Central memory CD8-positive, alpha-beta T cell (primary cell): ENCODE results near the gene GOPC.
"Not testable (repeated sequence)": the region's sequence is repeated elsewhere in the genome, so short reads cannot be mapped to it uniquely, and the experiment has no call there.

Experiments
- ATAC-seq: fragments of 150-1000 bp; cut with Tn5 transposase; replicated peaks from 2 replicates; pipeline ENCODE4 v1.10.0; 2022; ENCODE audit warnings: mild to moderate bottlenecking, moderate FRiP score, moderate number of reproducible peaks; ENCODE audit not compliant: poor library complexity, severe bottlenecking; ENCODE audit errors: extremely low read depth
- DNase-seq, 2 donors: peaks; one replicate each; pipeline ENCODE4 v3.0.0; 2021; ENCODE audit warnings: low spot score in 2 of 2
- H3K27ac Mint-ChIP-seq: one replicate; pipeline ENCODE4 v1.8.0; 2022; ENCODE audit warnings: low read depth, mild to moderate bottlenecking, moderate library complexity, mixed read lengths
- H3K27me3 Mint-ChIP-seq: one replicate; pipeline ENCODE4 v1.8.0; 2022; ENCODE audit warnings: mixed read lengths
- H3K36me3 Mint-ChIP-seq: one replicate; pipeline ENCODE4 v1.8.0; 2022; ENCODE audit warnings: mild to moderate bottlenecking, moderate library complexity, mixed read lengths; ENCODE audit not compliant: insufficient read depth
- H3K4me1 Mint-ChIP-seq: one replicate; pipeline ENCODE4 v1.8.0; 2022; ENCODE audit warnings: mixed read lengths
- H3K4me3 Mint-ChIP-seq: one replicate; pipeline ENCODE4 v1.8.0; 2022; ENCODE audit warnings: mild to moderate bottlenecking, moderate library complexity, mixed read lengths
- H3K9me3 Mint-ChIP-seq: one replicate; pipeline ENCODE4 v1.8.0; 2022; ENCODE audit warnings: mixed read lengths

GOPC gene

DNA sequence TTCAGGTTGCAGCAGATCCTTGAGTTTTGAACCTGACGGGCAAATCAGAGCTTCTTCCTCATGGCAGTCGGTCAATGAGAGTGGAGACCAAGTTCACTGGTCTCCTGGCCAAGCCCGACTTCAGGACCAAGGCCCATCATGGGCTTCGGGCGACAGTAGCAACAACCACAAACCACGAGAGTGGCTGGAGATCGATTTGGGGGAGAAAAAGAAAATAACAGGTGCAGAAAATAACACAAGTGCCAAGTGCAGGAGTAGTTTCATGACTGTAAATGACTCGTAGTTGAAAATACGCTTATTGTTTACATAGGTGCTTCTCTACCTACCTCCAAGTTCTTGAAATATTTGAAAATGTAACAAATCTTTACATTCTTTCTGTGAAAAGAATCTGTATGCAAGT is 63.7 kb downstream of the GOPC start:
- no peak for ATAC-seq
- H3K4me3 Mint-ChIP-seq = no peak overlapping the region
- H3K36me3 Mint-ChIP-seq = peaks cover 3% of the 10 kb centered on the region
- no peak overlapping the region for H3K27ac Mint-ChIP-seq
- no peak for DNase-seq
- no peaks in the 10 kb centered on the region for H3K4me1 Mint-ChIP-seq
- no peaks in the 10 kb centered on the region for H3K27me3 Mint-ChIP-seq
- H3K9me3 Mint-ChIP-seq = no peaks in the 10 kb centered on the region

DNA sequence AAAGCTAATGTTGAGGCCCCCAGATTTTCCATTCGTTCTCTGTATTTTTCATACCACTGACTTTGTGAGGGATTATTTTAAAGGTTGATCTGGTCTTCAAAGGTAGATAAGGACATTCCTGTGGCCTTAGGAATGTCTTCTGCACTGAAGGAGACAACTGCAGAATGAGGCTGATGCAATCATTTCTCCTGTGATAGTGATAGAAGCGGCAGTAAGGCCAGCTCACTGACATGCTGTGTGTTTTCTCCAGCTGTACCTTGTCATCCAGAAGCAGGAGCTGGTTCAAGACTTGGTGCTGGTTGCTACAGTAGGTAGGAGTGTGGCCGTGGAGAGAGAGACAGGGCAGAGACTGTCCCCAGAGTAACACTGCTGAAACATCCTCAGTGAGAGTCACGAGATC is 66.0 kb downstream of the GOPC start:
- H3K27me3 Mint-ChIP-seq = no peaks in the 10 kb centered on the region
- H3K36me3 Mint-ChIP-seq = peaks cover 4% of the 10 kb centered on the region
- no peaks in the 10 kb centered on the region for H3K4me1 Mint-ChIP-seq
- no peak for DNase-seq
- no peak overlapping the region for H3K4me3 Mint-ChIP-seq
- no peak overlapping the region for H3K27ac Mint-ChIP-seq
- ATAC-seq = no peak
- no peaks in the 10 kb centered on the region for H3K9me3 Mint-ChIP-seq

GRCh38 chr6:117534974-117535373 is 67.3 kb downstream of the GOPC start:
- no peaks in the 10 kb centered on the region for H3K9me3 Mint-ChIP-seq
- ATAC-seq (no peak), DNase-seq (no peak)
- no peak overlapping the region for H3K27ac Mint-ChIP-seq
- H3K4me1 Mint-ChIP-seq = no peaks in the 10 kb centered on the region
- no peaks in the 10 kb centered on the region for H3K27me3 Mint-ChIP-seq
- peaks cover 2% of the 10 kb centered on the region for H3K36me3 Mint-ChIP-seq
- no peak overlapping the region for H3K4me3 Mint-ChIP-seq

- no peaks in the 10 kb centered on the region for H3K27me3 Mint-ChIP-seq
- peaks cover 2% of the 10 kb centered on the region for H3K36me3 Mint-ChIP-seq
- no peaks in the 10 kb centered on the region for H3K4me1 Mint-ChIP-seq
- H3K9me3 Mint-ChIP-seq = no peaks in the 10 kb centered on the region
- ATAC-seq (no peak), DNase-seq (no peak)
- H3K4me3 Mint-ChIP-seq = no peak overlapping the region
- no peak overlapping the region for H3K27ac Mint-ChIP-seq
Measured at GRCh38 chr6:117533775-117534174, 68.5 kb downstream of the GOPC start.

GRCh38 chr6:117531809-117532725 is 70.2 kb downstream of the GOPC start:
- Mint-ChIP-seq H3K4me1 (no peaks in the 10 kb centered on the region), H3K27me3 (no peaks in the 10 kb centered on the region), H3K9me3 (no peaks in the 10 kb centered on the region), H3K36me3 (peaks cover 2% of the 10 kb centered on the region), H3K27ac (no peak overlapping the region), H3K4me3 (no peak overlapping the region)
- ATAC-seq = no peak
- DNase-seq = no peak

DNA sequence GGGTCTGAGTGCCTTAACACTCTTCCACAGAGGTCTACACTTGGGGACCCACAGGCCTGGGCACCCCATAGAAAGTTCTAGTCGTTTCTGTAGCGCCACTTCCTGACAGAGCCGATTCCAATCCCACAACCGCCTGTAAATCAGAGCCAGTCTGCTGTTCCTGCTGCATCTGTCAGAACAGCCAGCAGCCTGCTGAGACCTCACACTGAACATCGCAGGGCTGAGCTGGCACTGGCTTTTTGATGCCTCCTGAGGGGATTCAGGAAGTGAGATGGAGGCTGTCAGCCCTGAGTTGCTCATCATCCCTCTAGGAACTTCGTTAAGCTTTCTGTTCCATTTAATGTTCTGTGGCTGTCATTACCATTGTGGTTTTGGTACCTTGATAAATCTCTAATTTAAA is 71.0 kb downstream of the GOPC start:
- H3K27me3 Mint-ChIP-seq = no peaks in the 10 kb centered on the region
- no peak for ATAC-seq
- peaks cover 2% of the 10 kb centered on the region for H3K36me3 Mint-ChIP-seq
- DNase-seq = no peak
- H3K9me3 Mint-ChIP-seq = no peaks in the 10 kb centered on the region
- H3K27ac Mint-ChIP-seq = no peak overlapping the region
- no peak overlapping the region for H3K4me3 Mint-ChIP-seq
- no peaks in the 10 kb centered on the region for H3K4me1 Mint-ChIP-seq

GRCh38 chr6:117530467-117531242 is 71.7 kb downstream of the GOPC start:
- H3K27ac Mint-ChIP-seq = no peak overlapping the region

GRCh38 chr6:117525607-117526006 is 76.7 kb downstream of the GOPC start:
- Mint-ChIP-seq H3K4me3 (no peak overlapping the region), H3K4me1 (no peaks in the 10 kb centered on the region), H3K36me3 (peaks cover 1% of the 10 kb centered on the region), H3K27me3 (no peaks in the 10 kb centered on the region), H3K27ac (no peak overlapping the region), H3K9me3 (no peaks in the 10 kb centered on the region)
- no peak for ATAC-seq
- no peak for DNase-seq

More at GRCh38 chr6:117530467-117531242, 71.7 kb downstream of the GOPC start:
- no peaks in the 10 kb centered on the region for H3K9me3 Mint-ChIP-seq
- no peaks in the 10 kb centered on the region for H3K4me1 Mint-ChIP-seq
- peaks cover 3% of the 10 kb centered on the region for H3K36me3 Mint-ChIP-seq
- no peak overlapping the region for H3K4me3 Mint-ChIP-seq
- DNase-seq (no peak), ATAC-seq (no peak)
- no peaks in the 10 kb centered on the region for H3K27me3 Mint-ChIP-seq

DNA sequence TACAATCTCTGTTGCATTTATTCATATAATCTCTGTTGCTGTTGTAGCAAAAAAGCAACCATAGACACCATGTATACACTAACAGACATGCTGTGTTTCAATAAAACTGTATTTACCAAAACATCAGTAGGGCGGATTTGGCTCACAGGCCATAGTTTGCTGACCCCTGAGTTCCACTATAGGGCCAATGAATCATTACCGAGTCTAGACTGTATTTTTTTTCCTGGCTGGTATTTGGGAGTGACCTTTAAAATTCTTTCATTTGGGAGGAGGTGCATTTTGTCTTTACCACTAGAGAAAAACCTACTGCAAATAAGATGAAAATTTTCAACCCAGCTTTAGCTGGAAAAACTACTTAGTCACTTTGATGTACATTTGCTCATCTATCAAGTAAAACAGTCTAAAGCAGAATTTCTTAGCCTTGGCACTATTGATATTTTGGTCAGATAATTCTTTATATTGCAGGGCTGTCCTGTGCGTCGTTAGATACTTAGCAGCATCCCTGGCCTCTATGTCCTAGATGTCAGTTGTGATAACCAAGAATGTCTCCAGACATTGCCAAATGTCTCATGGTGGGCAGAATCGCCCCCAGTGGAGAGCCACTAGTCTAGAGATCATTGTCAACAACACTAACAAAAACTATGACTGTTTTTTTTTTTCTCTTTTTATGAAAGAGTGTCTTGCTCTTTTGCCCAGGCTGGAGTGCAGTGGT is 80.4 kb downstream of the GOPC start:
- H3K36me3 Mint-ChIP-seq = peaks cover 1% of the 10 kb centered on the region
- no peak overlapping the region for H3K4me3 Mint-ChIP-seq

DNA sequence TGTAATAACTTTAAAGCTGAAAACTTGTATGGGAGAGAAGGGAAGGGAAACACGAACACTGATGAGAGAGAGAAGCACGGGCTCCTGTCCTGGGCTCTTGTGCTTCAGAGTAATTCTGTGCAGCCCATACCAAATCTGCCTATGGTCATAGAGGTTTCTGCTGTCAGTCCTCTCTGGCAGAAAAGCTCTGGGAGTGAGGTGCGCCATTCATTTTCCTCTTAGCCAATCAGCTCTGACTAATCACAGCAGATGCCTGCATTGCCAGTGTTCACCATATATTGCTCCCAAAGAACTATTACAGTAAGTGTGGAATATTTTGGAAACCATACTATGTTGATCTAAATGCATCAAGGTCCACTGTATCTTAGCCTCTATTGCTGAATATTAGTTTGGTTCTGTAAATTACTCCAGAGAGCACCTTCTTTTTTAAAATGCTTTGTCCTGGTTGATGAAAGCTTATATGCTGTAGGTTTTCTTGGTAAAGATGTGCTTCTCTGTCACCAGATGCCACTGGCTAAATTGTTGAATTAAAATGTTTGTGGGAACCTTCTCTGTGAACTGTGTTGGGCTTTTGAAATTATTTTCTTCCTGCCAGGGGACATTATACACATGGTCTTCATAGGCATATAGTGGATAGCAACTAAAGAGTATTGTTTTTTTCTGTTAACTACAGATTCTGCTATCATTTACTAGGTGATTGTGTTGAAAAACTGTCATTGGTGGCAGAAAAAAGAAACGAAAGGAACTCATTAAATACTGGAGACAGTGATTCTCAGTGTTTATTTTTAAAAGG is 81.5 kb downstream of the GOPC start:
- no peak overlapping the region for H3K27ac Mint-ChIP-seq
- no peak for DNase-seq
- H3K27me3 Mint-ChIP-seq = no peaks in the 10 kb centered on the region
- no peak for ATAC-seq
- no peaks in the 10 kb centered on the region for H3K4me1 Mint-ChIP-seq
- H3K9me3 Mint-ChIP-seq = no peaks in the 10 kb centered on the region
- H3K36me3 Mint-ChIP-seq = no peaks in the 10 kb centered on the region
- no peak overlapping the region for H3K4me3 Mint-ChIP-seq

More for the DNA sequence above, 80.4 kb downstream of the GOPC start:
- Mint-ChIP-seq H3K27ac (no peak overlapping the region), H3K4me1 (no peaks in the 10 kb centered on the region), H3K27me3 (no peaks in the 10 kb centered on the region), H3K9me3 (no peaks in the 10 kb centered on the region)
- ATAC-seq (no peak), DNase-seq (no peak)

DNA sequence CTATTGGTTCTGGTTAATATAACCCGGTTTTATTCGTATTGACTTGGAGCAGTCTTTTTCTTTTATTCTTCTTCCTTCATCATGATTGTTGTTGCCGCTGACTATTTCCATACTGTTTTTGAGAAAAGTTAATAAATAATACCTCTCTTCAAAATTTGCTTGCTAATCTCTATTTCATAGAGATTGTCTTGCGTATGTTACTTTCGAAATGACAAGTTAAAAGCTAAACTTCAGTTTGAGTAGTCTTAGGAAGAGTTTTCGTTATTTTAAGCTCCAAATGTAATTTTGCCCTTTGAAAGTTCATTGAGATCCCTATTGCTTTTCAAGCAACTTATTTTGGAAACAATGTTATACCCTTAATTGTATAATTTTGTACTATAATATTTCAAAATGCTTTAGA is 83.4 kb downstream of the GOPC start:
- Mint-ChIP-seq H3K36me3 (no peaks in the 10 kb centered on the region), H3K4me3 (no peak overlapping the region), H3K27me3 (no peaks in the 10 kb centered on the region), H3K27ac (no peak overlapping the region), H3K9me3 (no peaks in the 10 kb centered on the region), H3K4me1 (no peaks in the 10 kb centered on the region)
- no peak for ATAC-seq
- DNase-seq = no peak

DNA sequence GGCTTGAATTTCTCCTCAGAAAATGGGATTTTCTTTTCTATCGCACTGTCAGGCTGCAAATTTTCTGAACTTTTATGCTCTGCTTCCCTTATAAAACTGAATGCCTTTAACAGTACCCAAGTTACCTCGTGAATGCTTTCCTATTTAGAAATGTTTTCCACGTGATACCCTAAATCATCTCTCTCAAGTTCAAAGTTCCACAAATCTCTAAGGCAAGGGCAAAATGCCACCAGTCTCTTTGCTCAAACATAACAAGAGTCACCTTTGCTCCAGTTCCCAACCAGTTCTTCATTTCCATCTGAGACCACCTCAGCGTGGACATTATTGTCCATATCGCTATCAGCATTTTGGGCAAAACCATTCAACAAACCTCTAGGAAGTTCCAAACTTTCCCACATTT is 84.3 kb downstream of the GOPC start:
- not testable (repeated sequence) for H3K36me3 Mint-ChIP-seq, ATAC-seq, H3K27ac Mint-ChIP-seq, H3K4me1 Mint-ChIP-seq, H3K4me3 Mint-ChIP-seq, H3K9me3 Mint-ChIP-seq, DNase-seq, H3K27me3 Mint-ChIP-seq
